ENCODE data around the gene LPIN1. TPM values are rescaled to one million over a fixed set of nuclear protein-coding genes. Genes with fewer than 3 reads are reported as not detected.

LPIN1 gene
- total RNA-seq, 4 donors from 2014 or later, result 55.2 to 77.0 (median 72.8) TPM

GRCh38 chr2:11774600-11774999, 28.2 kb downstream of the LPIN1 start:
- no peak for DNase-seq (ENCODE audit: extremely low spot score)
- WGBS, result 82% methylated on average over 7 of the region's 7 CpGs
- Histone ChIP-seq H3K27me3 (no peaks in the 10 kb centered on the region), H3K4me1 (peaks cover 8 to 33% (median 20%) of the 10 kb centered on the region in 4 donors), H3K27ac (replicated peaks in 1 of 4) (no peak overlapping the region), H3K9me3 (no peaks in the 10 kb centered on the region), H3K36me3 (peaks cover 32 to 60% (median 50%) of the 10 kb centered on the region in 4 donors), H3K4me3 (no peak overlapping the region)
- intact Hi-C loops (cut with DNase I), result no loop called here
- no peak for TF ChIP-seq CTCF (IDR thresholded peaks at IDR 0.05)

- Histone ChIP-seq H3K27me3 (no peaks in the 10 kb centered on the region), H3K4me1 (peaks cover 8 to 33% (median 20%) of the 10 kb centered on the region in 4 donors), H3K27ac (replicated peaks in 1 of 4) (no peak overlapping the region), H3K9me3 (no peaks in the 10 kb centered on the region), H3K36me3 (peaks cover 32 to 60% (median 50%) of the 10 kb centered on the region in 4 donors), H3K4me3 (no peak overlapping the region)
- intact Hi-C loops (cut with DNase I), result loop anchor here (5.0 kb wide), 1 partner anchor 33 kb away; no protein-coding TSS in a partner anchor
- TF ChIP-seq CTCF (IDR thresholded peaks at IDR 0.05), result no peak
- TF ChIP-seq EP300 (IDR thresholded peaks at IDR 0.05), result no peak
- TF ChIP-seq POLR2A (IDR thresholded peaks at IDR 0.05; ENCODE audit: low read depth), result no peak
- no peak for TF ChIP-seq POLR2AphosphoS5 (IDR thresholded peaks at IDR 0.05)
- 44% methylated on average over 4 of the region's 4 CpGs for WGBS
- no peak for DNase-seq (ENCODE audit: extremely low spot score)
Observed at GRCh38 chr2:11775384-11775783, 29.0 kb downstream of the LPIN1 start.

GRCh38 chr2:11777066-11777782, 30.8 kb downstream of the LPIN1 start:
- 83% methylated on average over 21 of the region's 24 CpGs for WGBS
- TF ChIP-seq POLR2AphosphoS5 (IDR thresholded peaks at IDR 0.05) (no peak), EP300 (IDR thresholded peaks at IDR 0.05) (no peak), CTCF (IDR thresholded peaks at IDR 0.05) (no peak), POLR2A (IDR thresholded peaks at IDR 0.05; ENCODE audit: low read depth) (no peak)
- intact Hi-C loops (cut with DNase I), result loop anchor here (5.0 kb wide), 1 partner anchor 35 kb away; no protein-coding TSS in a partner anchor
- Histone ChIP-seq H3K27ac (replicated peaks in 1 of 4) (peak overlapping the region in 1 of 4 donors; percentile 25), H3K9me3 (no peaks in the 10 kb centered on the region), H3K4me3 (no peak overlapping the region), H3K4me1 (peaks cover 8 to 29% (median 19%) of the 10 kb centered on the region in 4 donors), H3K27me3 (no peaks in the 10 kb centered on the region), H3K36me3 (peaks cover 25 to 64% (median 54%) of the 10 kb centered on the region in 4 donors)
- DNase-seq (ENCODE audit: extremely low spot score), result no peak

GRCh38 chr2:11777886-11778415, 31.5 kb downstream of the LPIN1 start:
- H3K4me1 ChIP-seq, result peaks cover 8 to 29% (median 18%) of the 10 kb centered on the region in 4 donors
- WGBS, result 91% methylated on average over 9 of the region's 13 CpGs
- H3K27me3 ChIP-seq, result no peaks in the 10 kb centered on the region
- peaks cover 32 to 68% (median 56%) of the 10 kb centered on the region in 4 donors for H3K36me3 ChIP-seq
- DNase-seq (ENCODE audit: extremely low spot score), result no peak
- TF ChIP-seq POLR2AphosphoS5 (IDR thresholded peaks at IDR 0.05) (no peak), POLR2A (IDR thresholded peaks at IDR 0.05; ENCODE audit: low read depth) (no peak), CTCF (IDR thresholded peaks at IDR 0.05) (no peak), EP300 (IDR thresholded peaks at IDR 0.05) (no peak)
- no peaks in the 10 kb centered on the region for H3K9me3 ChIP-seq
- intact Hi-C loops (cut with DNase I), result loop anchor here (2.0 to 5.0 kb wide), 2 partner anchors 36 to 85 kb away; no protein-coding TSS in a partner anchor
- H3K4me3 ChIP-seq, result no peak overlapping the region
- H3K27ac ChIP-seq (replicated peaks in 1 of 4), result no peak overlapping the region

Data from esophagus muscularis mucosa (tissue), 4 donors.